Right renal cortex interstitium (tissue), 3 donors: Measurements from ENCODE around the gene GALNT2. TPM values are rescaled to one million over a fixed set of nuclear protein-coding genes. Genes with fewer than 3 reads are reported as not detected.

Experiments
- DNase-seq, 3 donors: peaks; one replicate each; pipeline ENCODE4 v3.0.0-alpha.2; 2013; ENCODE audit warnings: low read depth in 3 of 3, low spot score in 2 of 3
- polyA plus RNA-seq, 3 donors: library from polyadenylated mRNA; unstranded; fragments of 120-200 nt; gene quantifications; one replicate each; pipeline ENCODE4 v1.2.1, GENCODE V29; 2013; ENCODE audit not compliant: insufficient read length in 3 of 3

GALNT2 gene
- polyA plus RNA-seq, 3 donors = 51.5 to 57.6 (median 55.4) TPM

- DNase-seq = no peak
Observed at GRCh38 chr1:230156068-230156467, 89.0 kb downstream of the GALNT2 start.

GRCh38 chr1:230156536-230156935 is 89.5 kb downstream of the GALNT2 start:
- DNase-seq = no peak

- DNase-seq = no peak
Observed at GRCh38 chr1:230157420-230158390, 90.7 kb downstream of the GALNT2 start.

- no peak for DNase-seq
Observed at GRCh38 chr1:230158415-230159291, 91.6 kb downstream of the GALNT2 start.

GRCh38 chr1:230159580-230159979 is 92.5 kb downstream of the GALNT2 start:
- no peak for DNase-seq

- DNase-seq = no peak
Observed at GRCh38 chr1:230160957-230161771, 94.1 kb downstream of the GALNT2 start.

- no peak for DNase-seq
Observed at GRCh38 chr1:230163205-230163604, 96.2 kb downstream of the GALNT2 start.

GRCh38 chr1:230163719-230164118 is 96.7 kb downstream of the GALNT2 start:
- no peak for DNase-seq

- no peak for DNase-seq
Observed at GRCh38 chr1:230165536-230165935, 98.5 kb downstream of the GALNT2 start.

- DNase-seq = no peak
Observed at GRCh38 chr1:230166366-230167132, 99.5 kb downstream of the GALNT2 start.

GRCh38 chr1:230167419-230167852 is 100.4 kb downstream of the GALNT2 start:
- no peak for DNase-seq

- DNase-seq = no peak
Observed at GRCh38 chr1:230169454-230170152, 102.6 kb downstream of the GALNT2 start.

GRCh38 chr1:230170153-230170547 is 103.1 kb downstream of the GALNT2 start:
- no peak for DNase-seq

- DNase-seq = no peak
Observed at GRCh38 chr1:230170622-230171021, 103.6 kb downstream of the GALNT2 start.

GRCh38 chr1:230171356-230172015 is 104.4 kb downstream of the GALNT2 start:
- DNase-seq = no peak

- DNase-seq = no peak
Observed at GRCh38 chr1:230172016-230172537, 105.0 kb downstream of the GALNT2 start.

- no peak for DNase-seq
Observed at GRCh38 chr1:230173187-230173975, 106.3 kb downstream of the GALNT2 start.

- DNase-seq = no peak
Observed at GRCh38 chr1:230174041-230174440, 107.0 kb downstream of the GALNT2 start.
